ENCODE data around the gene ANXA2R.

The ANXA2R gene

GRCh38 chr5:43046474-43046873 is 6.4 kb upstream of the ANXA2R start:
- DNase-seq (ENCODE audit: low read depth): no peak
- H3K4me3 ChIP-seq (ENCODE audit: low read length): no peak overlapping the region
- no peak for TF ChIP-seq CTCF (conservative IDR thresholded peaks at IDR 0.05; ENCODE audit: low read length)

- TF ChIP-seq CTCF (conservative IDR thresholded peaks at IDR 0.05; ENCODE audit: low read length): no peak
- no peak for DNase-seq (ENCODE audit: low read depth)
Observed at GRCh38 chr5:43045236-43045635, 5.1 kb upstream of the ANXA2R start.

GRCh38 chr5:43044181-43044914 is 4.2 kb upstream of the ANXA2R start:
- peak overlapping the region; percentile 53 for H3K4me3 ChIP-seq (ENCODE audit: low read length)
- no peak; the same call in 1 of the 2 replicates for TF ChIP-seq CTCF (conservative IDR thresholded peaks at IDR 0.05; ENCODE audit: low read length)
- peak; percentile 39 for DNase-seq (ENCODE audit: low read depth)

More at GRCh38 chr5:43045236-43045635, 5.1 kb upstream of the ANXA2R start:
- H3K4me3 ChIP-seq (ENCODE audit: low read length): no peak overlapping the region

GRCh38 chr5:43043400-43043756 is 3.3 kb upstream of the ANXA2R start:
- no peak for TF ChIP-seq CTCF (conservative IDR thresholded peaks at IDR 0.05; ENCODE audit: low read length)
- peak overlapping the region; percentile 82 for H3K4me3 ChIP-seq (ENCODE audit: low read length)
- DNase-seq (ENCODE audit: low read depth): no peak

- H3K4me3 ChIP-seq (ENCODE audit: low read length): peak overlapping the region; percentile 82
- DNase-seq (ENCODE audit: low read depth): peak; percentile 69
- peak; percentile 27 for TF ChIP-seq CTCF (conservative IDR thresholded peaks at IDR 0.05; ENCODE audit: low read length)
Observed at GRCh38 chr5:43042626-43043399, 2.7 kb upstream of the ANXA2R start.

- peak; percentile 78 for DNase-seq (ENCODE audit: low read depth)
- H3K4me3 ChIP-seq (ENCODE audit: low read length): peak overlapping the region; percentile 82
- no peak; the same call in none of the 2 replicates for TF ChIP-seq CTCF (conservative IDR thresholded peaks at IDR 0.05; ENCODE audit: low read length)
Observed at GRCh38 chr5:43042176-43042625, 2.1 kb upstream of the ANXA2R start.

Measured in AG10803 (cell line).